GM20000 (cell line): ENCODE measurements around the gene C3orf85.

Source experiments
- DNase-seq: peaks from one replicate; pipeline ENCODE4 v3.0.0; 2012; ENCODE audit warnings: low spot score
- TF ChIP-seq, protein P1 (sequence below): IDR thresholded peaks from 2 replicates; pipeline ENCODE4 v1.5.1; 2012; ENCODE audit warnings: mild to moderate bottlenecking, control low read depth; ENCODE audit errors: extremely low read depth, missing control alignments

C3orf85 gene

DNA sequence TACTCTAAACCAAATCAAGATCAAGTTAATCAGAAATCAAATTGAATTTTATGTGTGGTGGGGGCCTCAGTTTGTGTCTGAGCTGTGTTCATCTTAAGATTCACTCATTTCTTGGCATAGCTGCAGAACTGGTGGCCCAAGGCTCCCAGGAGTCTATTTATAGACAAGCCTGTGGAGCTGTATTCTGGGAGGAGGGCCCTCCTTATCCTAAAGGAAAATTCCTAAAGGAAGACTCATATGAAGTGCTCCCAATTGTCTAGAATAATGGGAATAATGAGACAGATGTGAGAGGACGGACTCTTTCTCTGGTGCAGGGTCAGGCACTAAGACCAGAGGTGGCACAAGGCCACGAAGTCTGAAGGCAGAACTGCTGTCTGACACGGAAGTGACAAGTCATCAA lies 38.9 kb downstream of the C3orf85 start:
- no peak for DNase-seq
- TF ChIP-seq, protein P1, sequence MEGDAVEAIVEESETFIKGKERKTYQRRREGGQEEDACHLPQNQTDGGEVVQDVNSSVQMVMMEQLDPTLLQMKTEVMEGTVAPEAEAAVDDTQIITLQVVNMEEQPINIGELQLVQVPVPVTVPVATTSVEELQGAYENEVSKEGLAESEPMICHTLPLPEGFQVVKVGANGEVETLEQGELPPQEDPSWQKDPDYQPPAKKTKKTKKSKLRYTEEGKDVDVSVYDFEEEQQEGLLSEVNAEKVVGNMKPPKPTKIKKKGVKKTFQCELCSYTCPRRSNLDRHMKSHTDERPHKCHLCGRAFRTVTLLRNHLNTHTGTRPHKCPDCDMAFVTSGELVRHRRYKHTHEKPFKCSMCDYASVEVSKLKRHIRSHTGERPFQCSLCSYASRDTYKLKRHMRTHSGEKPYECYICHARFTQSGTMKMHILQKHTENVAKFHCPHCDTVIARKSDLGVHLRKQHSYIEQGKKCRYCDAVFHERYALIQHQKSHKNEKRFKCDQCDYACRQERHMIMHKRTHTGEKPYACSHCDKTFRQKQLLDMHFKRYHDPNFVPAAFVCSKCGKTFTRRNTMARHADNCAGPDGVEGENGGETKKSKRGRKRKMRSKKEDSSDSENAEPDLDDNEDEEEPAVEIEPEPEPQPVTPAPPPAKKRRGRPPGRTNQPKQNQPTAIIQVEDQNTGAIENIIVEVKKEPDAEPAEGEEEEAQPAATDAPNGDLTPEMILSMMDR, result no peak

- TF ChIP-seq, protein P1, result no peak
- no peak for DNase-seq
These were observed 40.2 kb downstream of the C3orf85 start for GRCh38 chr3:109176726-109177125.

- DNase-seq, result no peak
- TF ChIP-seq, protein P1, result no peak
These were observed 41.4 kb downstream of the C3orf85 start for GRCh38 chr3:109177908-109178307.

DNA sequence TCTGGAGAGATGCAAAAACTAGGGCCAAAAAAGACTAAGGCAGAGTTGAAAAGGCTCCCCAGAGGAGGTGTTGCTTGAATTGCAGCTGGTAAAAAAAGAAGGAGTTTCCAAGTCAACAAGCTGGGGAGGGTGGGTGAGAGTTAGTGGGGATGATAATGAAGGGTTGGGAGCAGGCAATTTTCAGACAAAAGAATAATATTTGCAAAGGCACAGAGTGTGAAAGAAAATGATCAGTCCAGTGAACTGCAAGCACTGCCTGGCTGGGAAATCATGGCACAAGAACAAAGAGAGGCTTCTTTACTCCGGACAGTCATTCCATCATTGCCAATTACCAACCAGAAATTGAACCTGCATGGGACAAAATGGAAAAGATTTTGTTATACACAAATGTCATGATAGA lies 42.2 kb downstream of the C3orf85 start:
- DNase-seq, result no peak
- TF ChIP-seq, protein P1, result no peak

DNA sequence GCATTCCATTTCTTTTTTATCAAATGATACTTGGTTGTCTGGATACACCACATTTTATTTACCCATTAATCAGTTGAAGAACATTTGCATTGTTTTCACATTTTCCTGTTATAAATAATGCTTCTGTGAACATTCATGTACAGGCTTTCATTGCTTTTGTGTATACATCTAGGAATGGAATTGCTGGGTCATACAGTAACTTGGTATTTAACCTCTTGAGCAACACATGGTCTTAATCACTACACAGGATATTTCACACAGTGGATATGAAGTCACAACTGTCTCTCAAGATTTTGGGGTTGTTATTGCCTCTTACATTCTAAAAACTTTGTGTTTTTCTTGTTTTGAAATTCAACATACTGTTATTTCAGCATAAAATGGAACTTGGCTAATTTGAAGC lies 48.2 kb downstream of the C3orf85 start:
- no peak for DNase-seq
- TF ChIP-seq, protein P1, result no peak

DNA sequence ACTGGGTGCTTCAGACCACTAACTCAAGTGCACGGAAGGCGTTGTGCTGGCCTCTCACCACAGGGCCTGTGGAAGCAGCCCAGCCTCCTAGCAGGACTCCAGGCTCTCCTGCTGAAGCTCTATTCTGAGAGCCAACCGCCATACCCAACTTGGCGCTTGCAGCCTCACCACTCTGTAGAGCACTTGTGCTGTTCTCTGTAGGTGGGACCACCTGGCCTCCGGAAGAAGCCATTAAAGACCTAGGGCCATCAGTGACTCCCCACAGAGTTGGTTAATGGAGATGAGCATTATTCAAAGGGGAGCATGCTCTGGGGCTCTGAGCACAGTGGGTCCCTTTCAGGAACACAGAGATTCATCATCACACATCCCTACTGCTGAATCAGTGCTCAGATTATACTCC lies 50.9 kb downstream of the C3orf85 start:
- TF ChIP-seq, protein P1, result no peak
- DNase-seq, result no peak

GRCh38 chr3:109188741-109189140 lies 52.2 kb downstream of the C3orf85 start:
- TF ChIP-seq, protein P1, result no peak
- no peak for DNase-seq

- TF ChIP-seq, protein P1, result no peak
- no peak for DNase-seq
These were observed 54.9 kb downstream of the C3orf85 start for GRCh38 chr3:109191421-109191820.
